Uterus (tissue), 2 donors: ENCODE measurements around the gene MYH14.

Experiments
- POLR2A ChIP-seq, 2 donors: fragments of 450-650 bp; IDR thresholded peaks; one replicate each; pipeline ENCODE4 v1.6.1; 2016; ENCODE audit warnings: antibody characterized with exemption in 2 of 2, mild to moderate bottlenecking in 1 of 2, moderate library complexity in 1 of 2
- TF ChIP-seq, protein P1 (sequence below), 4 experiments: fragments of 200-600 bp in 2 of 4; fragments of 450-650 bp in 2 of 4; sonication (generic) in 2 of 4; IDR thresholded peaks; one replicate each; pipeline ENCODE4 v1.5.1; 2016 to 2019; ENCODE audit warnings: antibody characterized with exemption in 4 of 4, mild to moderate bottlenecking in 2 of 4, moderate library complexity in 1 of 4

DNA sequence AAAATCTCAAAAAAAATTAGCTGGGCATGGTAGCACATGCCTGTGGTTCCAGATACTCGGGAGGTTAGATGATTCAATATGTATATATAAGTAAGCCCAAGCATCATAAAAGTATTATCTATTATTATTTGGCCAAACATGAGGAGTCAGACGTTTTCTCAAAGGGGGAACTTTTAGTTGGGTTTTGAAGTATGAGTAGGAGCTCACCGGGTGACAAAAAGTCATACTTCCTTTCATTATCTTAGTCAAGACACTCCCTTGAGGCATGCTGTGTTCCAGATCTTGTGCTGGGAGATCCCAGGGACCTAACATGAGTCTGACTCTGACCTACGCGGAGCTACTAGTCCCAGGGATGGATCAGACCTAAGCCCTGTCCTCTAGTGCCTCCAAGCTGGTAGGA, 8.2 kb upstream of the MYH14 start:
- TF ChIP-seq, protein P1, sequence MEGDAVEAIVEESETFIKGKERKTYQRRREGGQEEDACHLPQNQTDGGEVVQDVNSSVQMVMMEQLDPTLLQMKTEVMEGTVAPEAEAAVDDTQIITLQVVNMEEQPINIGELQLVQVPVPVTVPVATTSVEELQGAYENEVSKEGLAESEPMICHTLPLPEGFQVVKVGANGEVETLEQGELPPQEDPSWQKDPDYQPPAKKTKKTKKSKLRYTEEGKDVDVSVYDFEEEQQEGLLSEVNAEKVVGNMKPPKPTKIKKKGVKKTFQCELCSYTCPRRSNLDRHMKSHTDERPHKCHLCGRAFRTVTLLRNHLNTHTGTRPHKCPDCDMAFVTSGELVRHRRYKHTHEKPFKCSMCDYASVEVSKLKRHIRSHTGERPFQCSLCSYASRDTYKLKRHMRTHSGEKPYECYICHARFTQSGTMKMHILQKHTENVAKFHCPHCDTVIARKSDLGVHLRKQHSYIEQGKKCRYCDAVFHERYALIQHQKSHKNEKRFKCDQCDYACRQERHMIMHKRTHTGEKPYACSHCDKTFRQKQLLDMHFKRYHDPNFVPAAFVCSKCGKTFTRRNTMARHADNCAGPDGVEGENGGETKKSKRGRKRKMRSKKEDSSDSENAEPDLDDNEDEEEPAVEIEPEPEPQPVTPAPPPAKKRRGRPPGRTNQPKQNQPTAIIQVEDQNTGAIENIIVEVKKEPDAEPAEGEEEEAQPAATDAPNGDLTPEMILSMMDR (IDR thresholded peaks at IDR 0.05), result no peak
- no peak for TF ChIP-seq POLR2A (IDR thresholded peaks at IDR 0.05)
